D341Med (cell line): ENCODE measurements around the gene PAX9.

ENCODE experiments used
- DNase-seq: peaks from one replicate; pipeline ENCODE4 v3.0.0; 2012; ENCODE audit warnings: low spot score

Gene PAX9

DNA sequence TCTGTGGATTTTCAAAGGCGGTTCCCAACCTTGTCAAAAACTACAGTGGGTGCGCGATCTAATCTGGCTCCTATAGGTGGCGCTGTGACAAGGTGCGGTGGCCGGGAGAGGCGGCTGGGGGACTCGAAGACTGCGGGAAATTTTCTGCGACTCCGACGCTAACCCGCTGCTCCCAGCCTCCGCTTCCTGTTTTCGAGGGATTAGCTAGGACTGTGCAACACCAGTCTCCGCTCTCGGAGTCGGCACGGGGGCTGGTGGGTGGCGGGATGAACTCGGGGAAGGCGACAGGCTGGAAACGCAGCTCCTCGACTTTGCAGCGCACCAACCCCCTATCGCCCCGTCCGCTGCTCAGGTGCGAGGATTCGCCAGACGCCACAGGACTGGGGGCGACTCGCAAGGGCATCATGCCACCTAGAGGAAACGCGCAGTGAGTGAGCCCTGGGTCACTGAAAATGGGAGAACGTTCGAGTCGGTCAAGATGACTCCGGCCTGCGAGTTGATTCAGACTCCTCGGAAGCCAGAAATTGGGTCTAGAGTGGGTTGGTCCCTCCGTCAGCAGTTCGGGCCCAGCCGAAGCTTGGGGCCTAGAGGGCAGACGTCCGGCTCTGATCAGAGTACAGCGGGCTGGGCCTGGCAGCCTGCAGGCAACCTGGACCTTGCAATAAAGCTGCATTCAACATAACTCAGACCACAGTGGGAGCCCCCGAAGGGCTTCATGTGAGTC lies 5.5 kb upstream of the PAX9 start:
- no peak for DNase-seq

DNA sequence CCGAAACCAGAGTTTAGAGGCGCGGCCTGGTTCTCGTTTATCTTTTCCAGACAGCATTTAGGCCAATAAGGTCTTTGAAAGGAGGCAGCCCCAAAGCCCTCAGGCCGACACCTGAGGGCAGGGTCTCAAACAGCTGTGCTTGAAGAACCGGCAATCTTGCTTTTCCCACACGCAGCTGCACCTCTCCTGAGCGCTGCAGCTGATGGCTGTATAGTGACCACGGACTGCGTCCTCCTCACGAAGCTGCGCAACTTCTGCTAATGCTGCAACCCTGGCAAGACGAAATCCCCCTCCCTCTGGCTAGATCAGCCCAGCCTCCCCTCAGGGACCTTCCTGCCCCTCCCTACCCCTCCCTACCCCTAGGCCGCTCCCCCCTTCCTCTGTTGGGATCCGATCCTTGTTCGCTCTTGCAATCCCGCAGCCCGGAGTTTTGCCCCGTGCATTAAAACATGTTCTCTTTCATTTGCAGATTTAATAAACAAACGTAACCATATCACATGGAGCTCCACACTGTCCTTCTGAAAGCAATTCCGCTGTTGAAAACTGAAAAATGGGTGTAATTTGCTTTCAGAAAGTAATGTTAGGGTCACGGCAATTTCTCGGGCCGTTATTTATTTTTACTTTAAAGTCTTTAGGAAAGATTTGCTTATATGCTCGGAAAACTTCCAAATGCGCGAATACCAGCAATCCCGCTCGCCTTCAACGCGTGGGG lies 4.8 kb upstream of the PAX9 start:
- no peak for DNase-seq

DNA sequence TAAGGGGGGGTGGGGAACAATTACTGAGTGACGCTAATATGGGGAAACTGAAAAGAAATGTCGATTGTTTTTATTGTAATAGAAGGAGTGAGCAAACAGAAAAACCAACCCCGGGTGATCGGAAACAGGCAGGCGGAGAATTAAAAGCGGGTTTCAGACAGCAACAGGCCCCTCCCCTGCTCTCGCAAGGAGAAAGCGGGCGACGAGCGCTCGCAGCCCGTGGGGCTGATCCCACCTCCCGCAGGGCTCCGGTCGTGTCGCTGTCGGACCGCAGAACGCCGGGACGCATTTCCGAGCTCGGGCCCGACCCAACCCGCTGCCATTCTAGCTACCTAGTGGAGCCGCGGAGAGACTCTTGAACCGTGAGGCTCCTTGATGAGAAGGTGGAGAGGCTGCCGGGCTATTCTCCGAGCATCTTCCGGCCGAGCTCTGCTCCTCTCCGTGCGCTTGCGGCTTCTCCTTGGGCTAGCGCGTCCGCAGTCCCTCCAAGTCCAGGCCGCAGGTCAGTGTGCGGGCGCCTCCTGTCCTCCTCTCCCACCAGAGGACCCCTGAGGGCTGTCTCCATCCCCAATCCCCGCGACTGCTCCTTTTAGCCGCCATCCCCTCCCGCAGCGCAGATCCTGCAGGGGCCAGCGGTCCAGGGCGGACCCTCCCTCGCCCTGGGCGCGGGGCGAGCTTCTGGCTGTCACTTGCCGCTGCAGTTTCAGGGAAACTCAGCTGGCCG lies 4.1 kb upstream of the PAX9 start:
- DNase-seq, result no peak

DNA sequence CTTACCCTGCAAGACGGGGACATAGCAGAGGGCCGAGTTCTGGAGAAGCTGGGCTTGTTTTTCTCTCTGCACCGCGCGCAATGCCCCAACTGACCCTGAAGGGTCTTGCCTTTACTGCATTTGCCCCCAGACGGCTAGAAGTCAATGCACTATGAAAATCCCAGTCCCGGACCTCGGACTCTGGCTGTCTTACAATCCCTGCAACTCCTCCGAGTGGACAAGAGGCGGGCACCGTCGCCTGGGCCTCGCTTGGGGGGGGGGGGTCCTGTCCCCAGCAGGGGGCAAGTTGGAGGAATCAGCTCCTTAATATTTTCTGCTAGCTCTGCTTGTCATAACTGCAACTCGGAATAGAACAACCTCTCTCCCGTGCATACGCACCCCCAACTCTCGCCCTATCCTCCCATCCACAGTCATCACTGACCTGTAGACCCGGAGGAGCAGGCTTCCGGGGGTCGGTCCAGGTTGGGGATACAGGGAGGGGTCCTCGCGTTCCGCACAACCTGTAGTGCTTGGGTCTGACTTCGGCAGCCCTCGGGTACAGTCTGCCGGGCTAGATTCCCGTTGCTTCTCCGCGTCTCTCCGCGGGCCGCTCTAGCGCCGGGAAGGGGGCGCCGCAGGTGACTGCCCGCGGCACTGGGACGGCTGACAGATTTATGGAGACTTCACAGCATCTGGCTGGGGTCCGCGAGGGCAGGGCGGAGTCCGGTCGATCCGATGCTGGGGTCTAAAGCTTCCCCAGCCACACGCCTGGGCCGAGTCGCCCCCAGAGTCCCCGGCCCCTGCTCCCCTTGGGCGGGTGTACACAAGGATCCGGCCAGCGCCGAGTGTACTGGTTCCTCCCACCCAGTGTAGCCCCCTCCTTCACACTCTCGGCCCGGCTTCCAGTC lies 3.3 kb upstream of the PAX9 start:
- no peak for DNase-seq

DNA sequence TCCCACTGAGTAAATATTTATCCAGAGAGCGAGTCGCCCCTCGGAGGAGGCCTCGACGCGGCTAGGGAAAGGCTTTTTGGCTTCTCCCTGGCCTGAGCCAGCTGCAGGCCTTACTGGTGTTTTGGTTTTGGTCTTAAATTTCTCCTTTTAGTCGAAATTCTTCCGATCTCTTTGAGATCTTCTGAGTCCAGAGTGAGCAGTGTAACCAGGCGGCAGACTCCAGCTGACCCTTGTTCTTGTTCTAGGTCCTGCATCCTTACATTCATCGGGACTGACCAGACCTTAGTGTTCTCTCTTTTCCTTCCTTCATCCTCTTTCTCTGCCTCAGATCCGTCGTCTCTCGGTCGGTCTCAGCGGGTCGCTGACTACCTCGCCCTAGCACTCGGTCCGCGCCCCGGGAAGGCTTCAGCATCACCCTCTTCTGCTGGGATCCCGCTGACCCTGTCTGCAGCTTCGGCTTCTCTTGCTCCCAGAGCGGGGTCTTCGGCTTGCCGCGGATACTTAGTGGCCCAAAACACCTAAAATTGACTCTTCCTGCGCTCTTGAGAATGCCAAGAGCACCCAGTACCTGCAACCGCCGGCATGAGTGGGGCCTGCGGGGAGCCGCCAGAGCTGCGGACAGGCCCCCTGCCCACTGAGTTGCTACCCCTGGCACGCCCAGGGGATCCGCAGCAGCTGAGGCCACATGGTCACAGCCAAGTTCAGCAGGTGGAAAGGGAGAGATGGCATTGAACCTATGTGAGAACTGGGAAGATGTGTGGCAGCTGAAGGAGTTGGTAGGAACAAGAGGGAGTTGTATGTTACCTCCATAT lies 2.4 kb upstream of the PAX9 start:
- DNase-seq, result no peak

DNA sequence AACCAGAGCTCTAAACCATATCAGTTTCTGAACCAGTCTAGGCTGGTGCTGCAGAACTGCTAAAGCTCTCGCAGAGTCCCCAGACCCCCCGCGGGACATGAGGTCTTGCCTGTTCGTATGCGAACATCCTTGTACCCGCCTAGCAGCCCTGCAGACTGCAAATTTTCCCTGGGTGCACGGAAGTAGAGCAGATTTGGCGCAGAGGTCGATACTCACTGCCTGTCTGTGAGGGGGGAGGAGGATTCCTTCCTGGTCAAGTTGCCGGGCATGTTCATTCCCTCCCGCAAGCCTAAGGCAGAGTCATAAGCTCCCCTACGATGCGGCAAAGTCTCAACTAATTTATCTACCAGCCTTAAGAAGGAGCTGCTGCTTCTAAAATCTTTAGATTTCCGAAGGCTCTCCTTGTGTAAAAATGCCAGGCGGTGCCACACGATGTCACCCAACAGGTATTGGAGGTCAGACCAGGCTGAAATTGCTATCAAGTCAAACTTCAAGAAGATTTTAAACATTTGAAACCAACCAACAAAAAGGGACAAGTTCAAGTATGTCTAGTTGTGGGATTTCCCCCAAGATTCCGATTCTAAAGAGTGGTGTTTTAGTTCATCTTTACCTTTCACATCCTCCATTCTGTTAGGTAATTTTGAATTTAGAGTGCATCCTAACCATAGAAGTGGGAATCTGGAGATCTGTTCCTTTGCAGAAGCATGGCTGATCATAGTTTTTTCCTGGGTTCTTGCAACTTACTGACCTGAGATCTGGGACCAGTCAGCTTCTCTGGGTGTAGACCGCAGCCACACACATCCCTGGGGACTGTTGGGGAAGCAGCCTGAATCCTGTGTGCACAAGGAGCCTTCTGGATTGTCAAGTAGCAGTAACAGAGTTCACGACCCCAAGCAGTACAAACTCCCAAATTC lies 1.6 kb upstream of the PAX9 start:
- no peak for DNase-seq

DNA sequence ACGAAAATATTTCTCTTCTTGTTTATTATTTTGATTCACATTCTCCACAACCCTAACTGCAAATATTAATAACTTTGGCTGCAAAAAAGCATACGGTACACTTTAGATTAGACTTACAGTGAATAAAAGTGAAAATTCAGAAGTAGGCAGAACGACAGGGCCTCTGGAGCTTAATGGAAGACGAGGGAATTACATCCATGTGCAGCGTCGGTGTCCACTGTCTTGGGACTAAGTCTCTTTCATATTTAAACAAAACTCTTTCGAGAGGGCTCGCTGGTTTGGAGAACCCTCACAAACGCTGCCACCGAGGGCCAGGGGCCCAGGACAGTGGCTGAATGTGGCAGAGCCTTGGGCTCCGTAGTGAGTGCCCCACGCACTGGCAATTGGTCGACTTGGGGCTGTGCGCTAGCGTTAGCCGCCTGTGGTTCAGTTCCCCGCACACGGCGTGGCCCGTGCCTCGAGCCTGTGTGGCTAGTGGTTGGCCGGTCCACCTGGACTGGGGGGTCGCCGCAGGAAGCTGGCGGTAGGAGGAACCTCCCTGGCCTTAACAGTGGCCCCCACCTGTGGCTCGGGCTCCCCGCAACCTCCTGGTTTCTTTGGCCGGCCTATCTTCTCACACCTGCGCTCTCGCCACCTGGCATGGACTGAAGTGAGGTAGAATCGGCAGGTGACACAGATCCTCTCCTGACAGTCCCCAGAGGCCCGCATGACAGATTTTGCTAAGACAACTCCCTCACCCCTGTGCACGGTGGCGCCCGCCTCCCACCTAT lies 739 bp upstream of the PAX9 start:
- no peak for DNase-seq

DNA sequence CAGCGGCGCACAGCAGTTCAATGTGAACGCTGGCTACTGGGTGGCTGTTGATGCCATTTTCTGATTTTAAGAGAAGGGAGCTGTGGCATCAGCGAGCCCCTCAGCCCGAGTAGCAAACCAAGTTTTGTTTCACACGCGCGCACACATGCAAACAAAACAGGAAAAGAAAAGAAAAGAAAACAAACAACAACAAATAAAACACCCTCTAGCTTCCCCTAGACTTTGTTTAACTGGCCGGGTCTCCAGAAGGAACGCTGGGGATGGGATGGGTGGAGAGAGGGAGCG lies 540 bp downstream of the PAX9 start:
- no peak for DNase-seq

DNA sequence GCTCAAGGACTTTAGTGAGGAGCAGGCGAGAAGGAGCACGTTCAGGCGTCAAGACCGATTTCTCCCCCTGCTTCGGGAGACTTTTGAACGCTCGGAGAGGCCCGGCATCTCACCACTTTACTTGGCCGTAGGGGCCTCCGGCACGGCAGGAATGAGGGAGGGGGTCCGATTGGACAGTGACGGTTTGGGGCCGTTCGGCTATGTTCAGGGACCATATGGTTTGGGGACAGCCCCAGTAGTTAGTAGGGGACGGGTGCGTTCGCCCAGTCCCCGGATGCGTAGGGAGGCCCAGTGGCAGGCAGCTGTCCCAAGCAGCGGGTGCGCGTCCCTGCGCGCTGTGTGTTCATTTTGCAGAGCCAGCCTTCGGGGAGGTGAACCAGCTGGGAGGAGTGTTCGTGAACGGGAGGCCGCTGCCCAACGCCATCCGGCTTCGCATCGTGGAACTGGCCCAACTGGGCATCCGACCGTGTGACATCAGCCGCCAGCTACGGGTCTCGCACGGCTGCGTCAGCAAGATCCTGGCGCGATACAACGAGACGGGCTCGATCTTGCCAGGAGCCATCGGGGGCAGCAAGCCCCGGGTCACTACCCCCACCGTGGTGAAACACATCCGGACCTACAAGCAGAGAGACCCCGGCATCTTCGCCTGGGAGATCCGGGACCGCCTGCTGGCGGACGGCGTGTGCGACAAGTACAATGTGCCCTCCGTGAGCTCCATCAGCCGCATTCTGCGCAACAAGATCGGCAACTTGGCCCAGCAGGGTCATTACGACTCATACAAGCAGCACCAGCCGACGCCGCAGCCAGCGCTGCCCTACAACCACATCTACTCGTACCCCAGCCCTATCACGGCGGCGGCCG lies 1.1 kb downstream of the PAX9 start:
- DNase-seq, result no peak

DNA sequence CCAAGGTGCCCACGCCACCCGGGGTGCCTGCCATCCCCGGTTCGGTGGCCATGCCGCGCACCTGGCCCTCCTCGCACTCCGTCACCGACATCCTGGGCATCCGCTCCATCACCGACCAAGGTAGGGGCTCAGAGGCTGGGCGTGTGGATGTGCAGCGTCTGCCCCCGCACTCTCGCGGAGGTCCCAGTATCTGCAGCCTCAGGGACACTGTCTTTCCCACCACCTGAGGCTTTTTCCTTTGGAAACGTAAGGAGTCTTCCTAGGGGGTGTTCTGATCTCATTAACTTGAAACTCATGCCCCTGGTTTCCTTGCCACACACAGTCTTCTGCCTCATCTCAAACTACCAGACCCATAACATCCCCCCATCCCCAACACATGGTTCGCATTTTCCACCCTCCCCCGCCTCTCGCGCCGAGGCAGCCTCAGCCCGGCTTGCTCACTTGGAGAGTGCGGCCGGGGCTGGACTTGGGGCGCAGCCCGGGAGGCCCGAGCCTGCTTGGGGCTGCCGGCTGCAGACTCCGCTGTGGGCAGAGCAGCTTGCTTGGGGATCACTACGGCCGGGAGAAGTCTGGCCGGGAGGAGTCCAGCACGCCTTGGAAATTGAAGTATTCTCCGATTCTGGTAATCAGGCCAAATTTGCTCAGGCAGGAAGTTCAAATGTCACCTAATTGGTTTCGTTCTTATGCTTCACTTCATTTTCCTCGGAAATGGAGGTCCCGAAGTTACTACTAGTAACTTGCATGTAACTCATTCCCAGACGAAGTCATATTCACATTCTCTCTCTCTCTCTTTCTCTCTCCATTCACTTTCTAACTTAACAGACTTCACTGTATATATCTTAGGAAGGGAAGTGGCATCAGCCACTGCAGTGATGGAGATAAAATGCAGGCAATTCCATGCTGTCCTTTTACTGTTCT lies 2.0 kb downstream of the PAX9 start:
- DNase-seq, result no peak

DNA sequence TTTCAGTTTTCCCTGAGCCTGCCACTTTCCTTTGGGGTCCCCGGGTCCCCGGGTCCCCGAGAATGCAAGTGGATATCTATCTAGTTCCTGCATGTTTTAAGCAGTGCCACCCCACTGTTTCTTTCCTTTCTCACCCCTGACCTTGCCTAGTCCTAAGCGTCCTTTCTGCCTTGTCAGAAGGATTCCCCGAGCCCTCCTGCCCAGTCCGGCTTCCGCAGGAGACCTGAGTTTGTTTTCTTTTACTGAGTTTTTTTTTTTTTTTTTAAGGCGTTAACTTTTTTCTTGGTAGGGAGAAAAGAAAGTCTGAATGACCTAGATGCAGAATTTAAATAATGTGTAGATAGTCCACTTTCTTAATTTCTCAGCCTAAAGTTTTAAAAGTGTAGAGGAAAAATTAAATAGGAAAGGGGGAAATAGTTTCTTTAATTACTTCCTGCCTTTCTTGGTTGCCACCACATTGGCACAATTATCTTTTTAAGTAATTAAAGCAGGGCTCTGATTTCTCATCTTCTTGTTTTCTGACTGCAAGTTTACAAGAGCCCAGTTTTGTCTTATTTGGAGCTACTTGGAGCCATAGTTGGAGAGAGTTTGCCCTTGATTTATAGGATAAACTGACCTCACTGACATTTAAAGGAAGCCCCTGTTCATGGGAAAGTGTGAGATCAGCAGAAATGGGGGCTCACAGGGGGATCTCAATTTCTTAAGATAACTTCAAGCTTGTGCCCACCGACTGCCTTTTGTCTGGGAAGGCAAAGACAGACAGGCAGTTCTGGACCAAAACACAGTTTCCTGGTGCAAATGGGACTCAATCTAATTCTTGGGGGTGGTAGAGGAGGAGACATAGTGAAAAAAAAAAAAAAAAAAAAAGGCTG lies 2.9 kb downstream of the PAX9 start:
- no peak for DNase-seq

DNA sequence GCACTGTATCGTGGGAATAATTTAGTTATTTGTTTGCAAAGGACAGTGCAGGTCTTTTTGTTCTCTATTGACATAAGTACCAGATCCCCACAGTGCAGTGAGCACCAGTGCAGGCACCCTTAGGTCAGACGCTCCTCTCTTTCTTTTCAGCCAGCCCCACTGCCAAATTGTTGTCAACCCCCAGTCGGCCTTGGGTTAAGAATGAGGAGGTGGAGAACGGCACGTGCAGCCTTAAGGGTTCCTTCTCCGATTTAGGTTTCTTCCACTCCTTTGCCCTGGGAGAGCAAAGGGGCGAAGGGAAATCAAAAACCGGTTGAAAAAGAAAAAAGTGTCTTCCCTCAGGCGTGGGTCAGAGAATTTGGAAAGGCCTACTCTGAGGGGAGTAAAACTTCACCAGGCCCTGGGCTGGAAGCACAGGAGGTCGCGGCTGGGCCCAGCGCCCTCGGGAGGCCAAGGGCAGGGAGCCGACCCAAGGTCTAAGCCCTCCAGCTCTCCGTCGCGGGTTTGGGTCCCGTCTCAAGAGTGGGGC lies 4.3 kb downstream of the PAX9 start:
- DNase-seq, result no peak

DNA sequence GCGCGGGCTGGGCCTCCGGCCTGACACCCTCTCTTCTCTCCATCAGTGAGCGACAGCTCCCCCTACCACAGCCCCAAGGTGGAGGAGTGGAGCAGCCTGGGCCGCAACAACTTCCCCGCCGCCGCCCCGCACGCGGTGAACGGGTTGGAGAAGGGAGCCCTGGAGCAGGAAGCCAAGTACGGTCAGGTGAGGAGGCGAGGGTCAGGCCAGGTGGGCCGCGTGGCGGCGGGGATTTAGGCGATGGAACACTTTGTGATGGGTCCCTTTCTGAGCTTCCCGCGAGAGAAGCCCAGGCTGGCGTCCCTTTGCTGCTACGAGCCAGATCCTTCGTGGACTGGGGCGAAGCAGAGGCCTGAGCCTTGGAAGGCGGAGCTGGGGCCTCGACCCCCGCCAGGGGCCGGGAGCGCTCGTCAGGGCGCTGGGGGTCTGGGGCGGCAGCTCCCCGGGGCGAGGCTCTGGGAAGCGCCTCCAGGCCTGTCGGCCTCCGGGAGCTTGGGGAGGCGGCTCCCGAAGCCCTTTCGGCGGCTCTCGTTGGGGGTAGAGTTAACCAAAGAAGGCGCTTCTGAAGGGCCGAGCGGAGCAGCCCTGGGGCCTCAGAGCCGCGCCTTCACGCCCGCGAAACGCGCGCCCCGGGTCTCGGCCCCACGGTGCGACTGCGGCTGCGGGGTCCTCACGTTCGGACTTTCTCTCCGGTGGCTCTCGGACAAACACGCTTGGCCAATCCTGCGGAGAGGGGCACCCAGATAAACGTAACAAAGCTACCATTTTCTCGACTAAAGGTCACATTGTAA lies 5.0 kb downstream of the PAX9 start:
- DNase-seq, result no peak

DNA sequence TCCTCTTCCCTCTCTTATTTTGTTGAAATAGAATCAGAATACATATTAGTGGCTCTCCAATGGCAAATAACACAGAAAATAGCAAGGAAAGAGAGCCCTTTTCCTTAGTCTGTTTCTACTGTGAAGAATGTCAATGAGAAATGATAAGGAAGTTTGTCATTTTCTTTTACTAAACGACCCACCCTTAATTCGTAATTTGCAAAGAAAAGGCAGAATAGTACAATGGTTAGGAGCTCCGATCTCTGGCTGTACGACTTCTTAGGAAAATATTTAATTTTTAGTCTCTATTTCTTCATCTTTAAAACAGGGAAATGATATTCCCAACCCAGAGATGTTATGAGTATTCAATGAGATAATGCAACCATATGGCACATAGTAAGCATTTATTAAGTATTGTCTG lies 6.0 kb downstream of the PAX9 start:
- DNase-seq, result no peak

DNA sequence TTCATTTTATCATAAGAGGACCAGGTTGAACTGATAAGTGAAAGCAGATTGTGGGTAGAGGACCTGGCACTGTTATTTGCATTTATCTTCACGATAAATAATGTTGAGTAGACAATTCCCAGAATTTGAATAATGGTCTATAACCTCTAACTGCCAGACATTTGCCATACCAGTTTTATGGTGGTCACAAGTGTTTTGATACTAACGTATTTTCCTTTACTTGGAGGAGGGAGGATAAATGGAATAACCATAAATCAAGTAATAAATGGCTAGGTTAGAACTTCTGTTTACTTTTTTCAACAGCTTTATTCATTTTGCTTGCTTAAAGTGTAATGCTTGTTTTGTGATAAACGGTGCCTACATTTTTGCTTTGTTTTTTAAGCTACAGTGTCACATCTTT lies 9.5 kb downstream of the PAX9 start:
- DNase-seq, result no peak

DNA sequence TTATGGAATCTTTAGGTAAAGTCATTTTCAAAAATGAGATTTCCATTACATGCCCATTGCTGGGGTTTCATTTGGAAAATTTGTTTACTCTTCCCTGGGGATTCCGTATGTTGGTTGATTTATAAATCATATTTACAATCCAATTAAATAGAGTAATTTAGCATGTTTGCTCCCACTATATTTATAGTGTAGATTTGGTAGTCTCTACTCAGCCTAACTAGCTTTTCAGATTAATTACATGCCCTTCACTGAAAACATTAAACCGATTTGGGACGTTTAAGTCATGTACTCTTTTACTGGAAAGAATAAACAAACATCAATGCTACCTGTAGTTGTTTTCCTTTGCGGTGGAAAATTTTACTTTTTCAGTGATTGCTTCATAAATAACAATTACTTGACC lies 10.4 kb downstream of the PAX9 start:
- no peak for DNase-seq
